ENCODE data around the gene ACSL1.
"Not testable (repeated sequence)": the region's sequence is repeated elsewhere in the genome, so short reads cannot be mapped to it uniquely, and the experiment has no call there.

The ACSL1 gene

GRCh38 chr4:184739575-184739974 is 86.2 kb downstream of the ACSL1 start:
- not testable (repeated sequence) for DNase-seq (ENCODE audit: low spot score in 2 of 2); H3K4me3 Mint-ChIP-seq; ATAC-seq (ENCODE audit: low read depth); H3K9me3 Mint-ChIP-seq; H3K27me3 Mint-ChIP-seq; H3K4me1 Mint-ChIP-seq; H3K36me3 Mint-ChIP-seq
- peak overlapping the region; percentile 6 for H3K27ac Mint-ChIP-seq

DNA sequence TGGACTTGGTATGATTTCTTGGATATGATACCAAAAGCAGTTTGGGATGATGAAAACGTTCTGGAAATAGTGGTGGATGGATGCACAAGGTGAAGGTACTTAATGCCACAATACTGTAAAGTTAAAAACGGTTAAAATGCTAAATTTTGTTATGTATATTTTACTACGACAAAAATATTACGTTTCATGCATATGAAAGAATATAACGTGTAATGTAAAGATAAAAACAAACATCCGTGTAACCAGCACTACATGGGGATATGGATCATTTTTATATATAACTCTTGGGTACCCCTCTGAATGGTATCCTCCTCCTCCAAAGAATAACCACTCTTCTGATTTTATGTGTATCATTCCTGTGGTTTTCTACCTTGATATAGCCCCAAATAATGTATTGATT is 91.0 kb downstream of the ACSL1 start:
- no peak for DNase-seq (ENCODE audit: low spot score in 2 of 2)
- Mint-ChIP-seq H3K27me3 (no peaks in the 10 kb centered on the region), H3K4me1 (peaks cover 10% of the 10 kb centered on the region), H3K27ac (no peak overlapping the region), H3K36me3 (no peaks in the 10 kb centered on the region), H3K4me3 (peak overlapping the region; percentile 95), H3K9me3 (no peaks in the 10 kb centered on the region)
- no peak for ATAC-seq (ENCODE audit: low read depth)

DNA sequence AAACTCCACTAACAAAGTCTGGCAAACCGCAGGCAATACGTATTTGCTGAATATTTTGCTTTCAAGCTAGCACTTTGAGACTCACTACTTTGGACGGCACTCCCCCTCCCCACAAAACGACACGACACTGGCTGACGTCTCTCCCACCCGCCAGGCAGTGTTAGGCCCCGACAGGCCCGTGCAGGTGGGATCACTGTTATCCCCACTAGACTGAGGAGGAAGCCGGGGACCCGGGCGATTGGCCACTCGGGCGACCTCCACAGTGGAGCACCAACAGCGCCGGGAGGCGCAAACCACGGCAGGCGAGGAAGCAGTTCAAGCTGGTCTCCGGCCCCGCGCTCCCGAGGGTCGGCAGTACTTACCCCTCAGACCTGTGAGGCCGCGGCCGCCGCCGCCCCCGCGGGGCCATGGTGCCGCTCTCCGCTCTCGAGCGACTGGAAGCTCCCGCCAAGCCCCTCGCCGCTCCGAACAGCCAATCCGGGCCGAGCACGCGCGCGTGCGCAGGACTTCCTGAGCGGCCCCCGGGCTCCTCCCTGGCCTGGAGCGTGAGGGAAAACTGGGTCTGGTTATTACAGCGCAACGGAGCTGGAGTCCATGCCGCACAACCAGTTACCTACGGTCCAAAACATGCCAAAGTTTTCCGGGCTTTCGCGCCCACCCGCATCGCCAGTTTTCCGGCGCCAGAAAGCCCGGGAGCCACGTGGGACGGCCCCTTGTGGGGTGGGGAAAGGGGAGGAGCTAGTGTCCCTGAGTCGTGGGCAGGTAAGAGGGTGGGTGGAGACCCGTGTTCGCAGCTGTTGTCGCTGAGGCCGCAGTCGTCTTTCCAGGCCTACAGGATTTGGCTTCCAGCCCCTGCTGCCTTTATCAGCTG is 91.9 kb downstream of the ACSL1 start, which contains the start of gene CENPU:
Gene CENPU, minus strand, starts transcription at position 443 of the 871 bp plus-strand sequence. Its CDS starts 34 bp downstream, at position 409.
- Mint-ChIP-seq H3K27ac (peak within 1 kb of the TSS; percentile 82), H3K4me1 (peaks cover 7% of the 10 kb centered on the region), H3K27me3 (no peaks in the 10 kb centered on the region), H3K9me3 (no peaks in the 10 kb centered on the region), H3K4me3 (peak within 1 kb of the TSS; percentile 95), H3K36me3 (no peaks in the 10 kb centered on the region)
- ATAC-seq (ENCODE audit: low read depth) (peak; percentile 91), DNase-seq (ENCODE audit: low spot score in 2 of 2) (peak; percentile 89 to 90)

GRCh38 chr4:184732126-184732525 is 93.6 kb downstream of the ACSL1 start:
- DNase-seq (ENCODE audit: low spot score in 2 of 2) (no peak), ATAC-seq (ENCODE audit: low read depth) (no peak)
- no peaks in the 10 kb centered on the region for H3K9me3 Mint-ChIP-seq
- peak overlapping the region; percentile 48 for H3K4me3 Mint-ChIP-seq
- peaks cover 7% of the 10 kb centered on the region for H3K4me1 Mint-ChIP-seq
- peaks cover 3% of the 10 kb centered on the region for H3K36me3 Mint-ChIP-seq
- H3K27ac Mint-ChIP-seq, result peak overlapping the region; percentile 28
- H3K27me3 Mint-ChIP-seq, result no peaks in the 10 kb centered on the region

GRCh38 chr4:184731056-184731455 is 94.7 kb downstream of the ACSL1 start:
- H3K4me1 Mint-ChIP-seq, result peaks cover 13% of the 10 kb centered on the region
- H3K4me3 Mint-ChIP-seq, result no peak overlapping the region
- no peaks in the 10 kb centered on the region for H3K27me3 Mint-ChIP-seq

GRCh38 chr4:184729946-184730345 is 95.8 kb downstream of the ACSL1 start:
- no peak overlapping the region for H3K4me3 Mint-ChIP-seq
- DNase-seq (ENCODE audit: low spot score in 2 of 2) (no peak), ATAC-seq (ENCODE audit: low read depth) (no peak)
- H3K9me3 Mint-ChIP-seq, result no peaks in the 10 kb centered on the region
- H3K36me3 Mint-ChIP-seq, result peaks cover 3% of the 10 kb centered on the region
- no peak overlapping the region for H3K27ac Mint-ChIP-seq
- H3K4me1 Mint-ChIP-seq, result peaks cover 17% of the 10 kb centered on the region
- H3K27me3 Mint-ChIP-seq, result no peaks in the 10 kb centered on the region

More at GRCh38 chr4:184731056-184731455, 94.7 kb downstream of the ACSL1 start:
- ATAC-seq (ENCODE audit: low read depth) (no peak), DNase-seq (ENCODE audit: low spot score in 2 of 2) (no peak)
- Mint-ChIP-seq H3K27ac (no peak overlapping the region), H3K9me3 (no peaks in the 10 kb centered on the region), H3K36me3 (peaks cover 3% of the 10 kb centered on the region)

DNA sequence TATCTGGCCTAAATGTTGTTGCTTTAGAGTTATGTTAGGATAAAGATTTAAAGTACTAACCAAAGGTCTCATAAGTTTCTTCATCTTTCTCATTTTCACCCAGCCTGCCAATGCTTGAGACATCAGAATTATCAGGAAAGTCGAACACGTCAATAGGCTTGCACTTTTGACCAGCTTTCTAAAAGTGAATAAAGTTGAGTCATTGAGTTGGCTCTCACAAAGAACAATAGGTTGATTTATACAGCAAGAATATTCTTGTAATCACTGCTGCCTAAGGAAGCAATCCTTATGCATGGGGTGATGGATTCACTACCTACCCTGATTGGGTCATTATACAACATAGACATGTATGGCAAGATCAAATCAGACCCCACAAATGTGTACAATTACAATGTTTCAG is 96.9 kb downstream of the ACSL1 start:
- Mint-ChIP-seq H3K27me3 (no peaks in the 10 kb centered on the region), H3K4me1 (peaks cover 12% of the 10 kb centered on the region), H3K4me3 (no peak overlapping the region), H3K27ac (peak overlapping the region; percentile 54), H3K36me3 (peaks cover 3% of the 10 kb centered on the region), H3K9me3 (no peaks in the 10 kb centered on the region)
- DNase-seq (ENCODE audit: low spot score in 2 of 2) (no peak), ATAC-seq (ENCODE audit: low read depth) (no peak)

DNA sequence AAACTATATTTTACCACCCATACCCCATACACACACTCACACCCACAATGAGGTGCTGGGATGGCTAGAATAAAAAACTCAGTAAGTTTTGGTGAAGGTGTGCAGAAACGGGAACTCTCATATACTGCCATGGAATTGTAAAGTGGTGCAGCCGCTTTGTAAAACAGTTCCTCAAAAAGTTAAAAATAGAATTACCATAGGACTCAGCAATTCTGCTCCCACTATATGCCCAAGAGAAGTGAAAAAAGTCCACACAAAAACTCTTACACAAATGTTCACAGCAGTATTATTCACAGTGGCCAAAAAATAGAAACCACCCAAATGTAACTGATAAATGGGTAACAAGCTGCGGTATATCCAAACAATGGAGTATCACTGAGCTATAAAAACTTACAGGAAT is 98.3 kb downstream of the ACSL1 start:
- no peak for DNase-seq (ENCODE audit: low spot score in 2 of 2)
- no peak overlapping the region for H3K4me3 Mint-ChIP-seq
- peaks cover 6% of the 10 kb centered on the region for H3K36me3 Mint-ChIP-seq
- H3K4me1 Mint-ChIP-seq, result peaks cover 9% of the 10 kb centered on the region
- no peaks in the 10 kb centered on the region for H3K9me3 Mint-ChIP-seq
- ATAC-seq (ENCODE audit: low read depth), result no peak
- H3K27ac Mint-ChIP-seq, result no peak overlapping the region
- no peaks in the 10 kb centered on the region for H3K27me3 Mint-ChIP-seq

GRCh38 chr4:184722798-184723197 is 103.0 kb downstream of the ACSL1 start:
- no peak overlapping the region for H3K27ac Mint-ChIP-seq
- no peak for ATAC-seq (ENCODE audit: low read depth)
- no peak for DNase-seq (ENCODE audit: low spot score in 2 of 2)
- no peaks in the 10 kb centered on the region for H3K27me3 Mint-ChIP-seq
- H3K36me3 Mint-ChIP-seq, result peaks cover 28% of the 10 kb centered on the region
- H3K9me3 Mint-ChIP-seq, result peaks cover 15% of the 10 kb centered on the region
- H3K4me3 Mint-ChIP-seq, result no peak overlapping the region
- H3K4me1 Mint-ChIP-seq, result peaks cover 9% of the 10 kb centered on the region

DNA sequence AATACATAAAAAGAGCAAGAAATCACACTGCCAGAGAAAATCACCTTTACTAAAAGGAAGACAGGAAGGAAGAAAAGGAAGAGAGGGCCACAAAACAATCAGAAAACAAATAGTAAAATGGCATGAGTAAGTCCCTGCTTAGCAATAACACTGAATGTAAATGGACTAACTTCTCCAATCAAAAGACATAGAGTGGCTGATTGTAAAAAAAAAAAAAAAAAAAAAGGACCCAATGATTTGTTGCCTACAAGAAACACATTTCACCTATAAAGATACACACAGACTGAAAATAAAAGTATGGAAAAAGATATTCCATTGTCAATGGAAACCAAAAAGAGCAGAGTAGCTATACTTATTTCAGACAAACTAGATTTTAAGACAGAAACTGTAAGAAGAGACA is 104.5 kb downstream of the ACSL1 start:
- Mint-ChIP-seq H3K4me3 (no peak overlapping the region), H3K9me3 (peaks cover 15% of the 10 kb centered on the region), H3K4me1 (peaks cover 8% of the 10 kb centered on the region), H3K27ac (no peak overlapping the region), H3K27me3 (no peaks in the 10 kb centered on the region), H3K36me3 (peaks cover 30% of the 10 kb centered on the region)
- ATAC-seq (ENCODE audit: low read depth) (no peak), DNase-seq (ENCODE audit: low spot score in 2 of 2) (no peak)

DNA sequence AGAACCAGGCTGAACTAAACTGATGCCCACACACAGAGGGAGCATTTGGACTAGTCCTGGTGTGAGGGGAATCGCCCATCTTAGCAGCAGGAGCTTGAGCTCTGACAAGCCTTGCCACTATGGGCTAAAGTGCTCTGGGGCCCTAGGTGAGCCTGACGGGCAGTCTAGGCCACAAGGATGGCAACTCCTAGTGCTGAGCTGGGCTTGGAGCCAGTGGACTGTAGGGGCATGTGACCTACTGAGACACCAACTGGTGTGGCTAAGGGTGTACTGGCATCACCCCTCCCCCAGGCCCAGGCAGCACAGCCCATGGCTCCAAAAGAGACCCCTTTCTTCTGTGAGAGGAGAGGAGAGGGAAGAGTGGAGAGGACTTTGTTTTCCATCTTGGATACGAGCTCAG is 106.4 kb downstream of the ACSL1 start:
- no peak overlapping the region for H3K4me3 Mint-ChIP-seq
- H3K27me3 Mint-ChIP-seq, result no peaks in the 10 kb centered on the region
- no peak for DNase-seq (ENCODE audit: low spot score in 2 of 2)
- no peak overlapping the region for H3K27ac Mint-ChIP-seq
- peaks cover 15% of the 10 kb centered on the region for H3K9me3 Mint-ChIP-seq
- peaks cover 30% of the 10 kb centered on the region for H3K36me3 Mint-ChIP-seq
- no peak for ATAC-seq (ENCODE audit: low read depth)
- H3K4me1 Mint-ChIP-seq, result peaks cover 3% of the 10 kb centered on the region

DNA sequence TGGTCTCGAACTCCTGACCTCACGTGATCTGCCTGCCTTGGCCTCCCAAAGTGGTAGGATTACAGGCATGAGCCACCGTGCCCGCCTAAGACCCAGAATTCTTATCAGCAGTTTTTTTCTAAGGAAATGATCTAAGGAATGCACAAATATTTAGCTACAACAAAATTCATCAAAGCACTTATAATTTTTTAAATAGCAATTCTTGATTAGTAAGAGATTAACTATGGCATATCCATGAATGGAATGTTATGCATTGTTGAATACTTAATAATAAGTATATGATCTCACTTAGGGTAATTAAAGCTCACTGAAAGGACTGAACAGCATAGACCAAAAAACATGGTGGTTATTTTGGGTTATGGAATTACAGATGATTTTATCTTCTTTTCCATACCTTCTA is 110.2 kb downstream of the ACSL1 start:
- H3K4me1 Mint-ChIP-seq, result peaks cover 3% of the 10 kb centered on the region
- no peak for ATAC-seq (ENCODE audit: low read depth)
- DNase-seq (ENCODE audit: low spot score in 2 of 2), result no peak
- no peaks in the 10 kb centered on the region for H3K27me3 Mint-ChIP-seq
- H3K36me3 Mint-ChIP-seq, result peaks cover 15% of the 10 kb centered on the region
- no peak overlapping the region for H3K27ac Mint-ChIP-seq
- H3K9me3 Mint-ChIP-seq, result peaks cover 4% of the 10 kb centered on the region
- no peak overlapping the region for H3K4me3 Mint-ChIP-seq

GRCh38 chr4:184713887-184714286 is 111.9 kb downstream of the ACSL1 start:
- no peak overlapping the region for H3K4me3 Mint-ChIP-seq

GRCh38 chr4:184712322-184712721 is 113.4 kb downstream of the ACSL1 start:
- no peak overlapping the region for H3K27ac Mint-ChIP-seq
- H3K4me1 Mint-ChIP-seq, result peaks cover 3% of the 10 kb centered on the region
- ATAC-seq (ENCODE audit: low read depth), result no peak
- no peak overlapping the region for H3K4me3 Mint-ChIP-seq
- H3K36me3 Mint-ChIP-seq, result peaks cover 3% of the 10 kb centered on the region
- DNase-seq (ENCODE audit: low spot score in 2 of 2), result no peak
- no peaks in the 10 kb centered on the region for H3K27me3 Mint-ChIP-seq
- H3K9me3 Mint-ChIP-seq, result no peaks in the 10 kb centered on the region

More at GRCh38 chr4:184713887-184714286, 111.9 kb downstream of the ACSL1 start:
- Mint-ChIP-seq H3K27ac (no peak overlapping the region), H3K4me1 (peaks cover 3% of the 10 kb centered on the region), H3K9me3 (no peaks in the 10 kb centered on the region), H3K27me3 (no peaks in the 10 kb centered on the region), H3K36me3 (peaks cover 8% of the 10 kb centered on the region)
- ATAC-seq (ENCODE audit: low read depth), result no peak
- DNase-seq (ENCODE audit: low spot score in 2 of 2), result no peak

DNA sequence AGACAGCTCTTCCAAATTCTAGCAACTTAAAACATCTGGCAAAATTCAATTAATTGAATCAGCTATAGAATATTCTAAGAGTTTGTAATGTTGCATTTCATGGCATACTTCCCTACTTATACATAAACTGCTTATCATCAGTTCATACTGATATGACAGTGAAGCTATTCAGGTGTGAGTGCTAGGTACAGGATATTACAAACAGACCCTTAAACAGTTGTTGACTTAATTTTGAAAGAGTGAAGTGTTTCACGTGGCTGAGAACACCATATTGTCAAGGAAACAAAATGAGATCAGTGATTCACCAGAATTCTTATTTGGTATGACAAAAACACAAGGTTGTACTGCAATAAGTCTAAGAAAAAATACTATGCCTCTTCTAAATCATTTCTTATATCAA is 119.3 kb downstream of the ACSL1 start:
- Mint-ChIP-seq H3K4me3 (no peak overlapping the region), H3K36me3 (peaks cover 3% of the 10 kb centered on the region), H3K4me1 (peaks cover 3% of the 10 kb centered on the region), H3K9me3 (no peaks in the 10 kb centered on the region), H3K27me3 (no peaks in the 10 kb centered on the region), H3K27ac (no peak overlapping the region)
- no peak for ATAC-seq (ENCODE audit: low read depth)
- DNase-seq (ENCODE audit: low spot score in 2 of 2), result no peak

All from memory B cell (primary cell).